HepG2 (cell line): ENCODE measurements around the gene CCL23. TPM values are rescaled to one million over a fixed set of nuclear protein-coding genes. Genes with fewer than 3 reads are reported as not detected.

ENCODE experiments used
- ATF3 ChIP-seq: sonication (generic); formaldehyde crosslinking; IDR thresholded peaks from 2 replicates; pipeline ENCODE4 v1.4.0; 2020; ENCODE audit warnings: missing genetic modification reagents
- BCLAF1 ChIP-seq: fragments of 450-650 bp; IDR thresholded peaks from 2 replicates; pipeline ENCODE4 v1.6.1; 2017; ENCODE audit warnings: mild to moderate bottlenecking
- CREBL2 ChIP-seq: sonication (generic); formaldehyde crosslinking; IDR thresholded peaks from 2 replicates; pipeline ENCODE4 v1.8.1; 2023; ENCODE audit warnings: missing genetic modification reagents, mild to moderate bottlenecking, borderline replicate concordance
- EED ChIP-seq: sonication (generic); formaldehyde crosslinking; IDR thresholded peaks from 2 replicates; pipeline ENCODE4 v1.5.0; 2020; ENCODE audit warnings: mild to moderate bottlenecking, missing genetic modification reagents
- ETS1 ChIP-seq: sonication (generic); formaldehyde crosslinking; IDR thresholded peaks from 2 replicates; pipeline ENCODE4 v1.4.0; 2020; ENCODE audit warnings: missing genetic modification reagents
- ETV6 ChIP-seq: sonication (generic); formaldehyde crosslinking; conservative IDR thresholded peaks from 2 replicates; pipeline ENCODE4 v1.4.0; 2020; ENCODE audit warnings: missing genetic modification reagents
- FOSL2 ChIP-seq: sonication (generic); formaldehyde crosslinking; IDR thresholded peaks from 2 replicates; pipeline ENCODE4 v1.4.0; 2020; ENCODE audit warnings: missing genetic modification reagents
- GRHL1 ChIP-seq: sonication (generic); formaldehyde crosslinking; conservative IDR thresholded peaks from 2 replicates; pipeline ENCODE4 v1.8.0; 2022; ENCODE audit warnings: missing genetic modification reagents
- HOMEZ ChIP-seq: IDR thresholded peaks from 2 replicates; pipeline ENCODE4 v1.6.1; 2016; ENCODE audit warnings: low read depth
- HOXD1 ChIP-seq: sonication (generic); formaldehyde crosslinking; IDR thresholded peaks from 2 replicates; pipeline ENCODE4 v1.5.0; 2020; ENCODE audit warnings: missing genetic modification reagents
- NAIF1 ChIP-seq: sonication (generic); formaldehyde crosslinking; IDR thresholded peaks from 2 replicates; pipeline ENCODE4 v1.5.0; 2020; ENCODE audit warnings: mild to moderate bottlenecking, missing genetic modification reagents, borderline replicate concordance
- PHF21A ChIP-seq: sonication (generic); formaldehyde crosslinking; IDR thresholded peaks from 2 replicates; pipeline ENCODE4 v1.5.0; 2020; ENCODE audit warnings: mild to moderate bottlenecking, missing genetic modification reagents
- TCF12 ChIP-seq, 2 experiments: fragments of 450-650 bp in 1 of 2; sonication (generic) in 1 of 2; formaldehyde crosslinking in 1 of 2; IDR thresholded peaks; 2 replicates each; pipeline versions ENCODE4 v1.6.1 to v1.8.0; 2017 to 2022; ENCODE audit warnings: antibody characterized with exemption in 1 of 2, mild to moderate bottlenecking in 1 of 2, missing genetic modification reagents in 1 of 2, moderate library complexity in 1 of 2
- ZFP62 ChIP-seq: sonication (generic); formaldehyde crosslinking; IDR thresholded peaks from 2 replicates; pipeline ENCODE4 v1.4.0; 2020; ENCODE audit warnings: missing genetic modification reagents
- ZNF124 ChIP-seq: sonication (generic); formaldehyde crosslinking; IDR thresholded peaks from 2 replicates; pipeline ENCODE4 v1.4.0; 2020; ENCODE audit warnings: missing genetic modification reagents
- ZNF263 ChIP-seq: sonication (generic); formaldehyde crosslinking; IDR thresholded peaks from 2 replicates; pipeline ENCODE4 v1.4.0; 2020; ENCODE audit warnings: missing genetic modification reagents
- ZNF737 ChIP-seq: sonication (generic); formaldehyde crosslinking; IDR thresholded peaks from 2 replicates; pipeline ENCODE4 v1.5.0; 2020; ENCODE audit warnings: missing genetic modification reagents, mild to moderate bottlenecking, borderline replicate concordance
- ZNF740 ChIP-seq: sonication (generic); formaldehyde crosslinking; IDR thresholded peaks from 2 replicates; pipeline ENCODE4 v1.4.0; 2020; ENCODE audit warnings: missing genetic modification reagents
- ZNF772 ChIP-seq: sonication (generic); formaldehyde crosslinking; IDR thresholded peaks from 2 replicates; pipeline ENCODE4 v1.5.0; 2020; ENCODE audit warnings: mild to moderate bottlenecking, missing genetic modification reagents
- ZNF777 ChIP-seq: sonication (generic); formaldehyde crosslinking; IDR thresholded peaks from 2 replicates; pipeline ENCODE4 v1.4.0; 2020; ENCODE audit warnings: missing genetic modification reagents
- ZSCAN5A ChIP-seq: sonication (generic); formaldehyde crosslinking; IDR thresholded peaks from 2 replicates; pipeline ENCODE4 v1.8.0; 2022; ENCODE audit warnings: mild to moderate bottlenecking, missing genetic modification reagents, borderline replicate concordance
- ZSCAN9 ChIP-seq: IDR thresholded peaks from 2 replicates; pipeline ENCODE4 v1.6.1; 2016; ENCODE audit warnings: borderline replicate concordance
- polyA plus RNA-seq, 8 experiments: library from polyadenylated mRNA; depleted of rRNA in 3 of 8; stranded (reverse) in 7 of 8; unstranded in 1 of 8; fragments of >200 nt; fragmentation: Illumina TruSeq in 4 of 8; extraction: Trizol in 4 of 8; gene quantifications; 2 replicates each; pipeline versions ENCODE4 v1.2.1 to v1.2.3, GENCODE V29; 2011 to 2016; ENCODE audit warnings: low read depth in 4 of 8, missing spikeins in 1 of 8, mixed read lengths in 1 of 8; ENCODE audit not compliant: insufficient read depth in 1 of 8
- total RNA-seq, 5 experiments: library from RNA; depleted of rRNA; stranded (reverse); fragments of >200 nt; fragmentation: Illumina TruSeq; extraction: Trizol; gene quantifications; 2 replicates each; pipeline ENCODE4 v1.2.3, GENCODE V29; 2016; ENCODE audit warnings: low read depth in 1 of 5

Gene CCL23
- total and polyA plus RNA-seq, 2 of the 13 experiments (the other 11 are each of a cell fraction or from before 2014, with no cell fraction given): not detected

GRCh38 chr17:36000732-36001109 is 17.1 kb downstream of the CCL23 start (continued):
- TF ChIP-seq GRHL1 (CRISPR knock-in tag) (no peak), ZNF772 (CRISPR knock-in tag) (no peak), EED (no peak), ATF3 (CRISPR knock-in tag) (no peak; the same call in 1 of the 2 replicates), PHF21A (CRISPR knock-in tag) (no peak; the same call in 1 of the 2 replicates), TCF12 (IDR thresholded peaks at IDR 0.05) (no peak), TCF12 (CRISPR knock-in tag; IDR thresholded peaks at IDR 0.05) (no peak), HOMEZ (CRISPR knock-in tag) (no peak), ZNF777 (no peak), ZSCAN9 (no peak), ZNF737 (CRISPR knock-in tag) (no peak), FOSL2 (CRISPR knock-in tag) (peak; percentile 80), ZNF740 (CRISPR knock-in tag) (no peak), CREBL2 (CRISPR knock-in tag) (no peak), ZNF124 (CRISPR knock-in tag) (no peak), NAIF1 (CRISPR knock-in tag) (no peak), ETV6 (CRISPR knock-in tag) (no peak), ETS1 (CRISPR knock-in tag) (no peak), ZNF263 (0 out of 2 replicates have a peak, but pooled peaks have one; percentile 0), ZFP62 (CRISPR knock-in tag) (no peak), BCLAF1 (no peak), HOXD1 (no peak), ZSCAN5A (CRISPR knock-in tag) (no peak)
